ENCODE measurements around the gene RILPL1. TPM values are rescaled to one million over a fixed set of nuclear protein-coding genes. Genes with fewer than 3 reads are reported as not detected.

The RILPL1 gene, protein sequence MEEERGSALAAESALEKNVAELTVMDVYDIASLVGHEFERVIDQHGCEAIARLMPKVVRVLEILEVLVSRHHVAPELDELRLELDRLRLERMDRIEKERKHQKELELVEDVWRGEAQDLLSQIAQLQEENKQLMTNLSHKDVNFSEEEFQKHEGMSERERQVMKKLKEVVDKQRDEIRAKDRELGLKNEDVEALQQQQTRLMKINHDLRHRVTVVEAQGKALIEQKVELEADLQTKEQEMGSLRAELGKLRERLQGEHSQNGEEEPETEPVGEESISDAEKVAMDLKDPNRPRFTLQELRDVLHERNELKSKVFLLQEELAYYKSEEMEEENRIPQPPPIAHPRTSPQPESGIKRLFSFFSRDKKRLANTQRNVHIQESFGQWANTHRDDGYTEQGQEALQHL
- 9.9 to 13.5 TPM (median 12.4 TPM) in 5 replicates for total RNA-seq (2022; extraction: Qiagen RNA extraction)

GRCh38 chr12:123533672-123534643 is at the start of gene RILPL1:
TSS of gene RILPL1 (minus strand) at chr12:123533719. CDS start at chr12:123533482, 237 bp downstream.

GRCh38 chr12:123457980-123458779 is 75.3 kb downstream of the RILPL1 start, which contains the start of gene SNRNP35:
TSS of gene SNRNP35 (plus strand) at chr12:123458139. CDS start at chr12:123465541, 7,402 bp downstream.

DNA sequence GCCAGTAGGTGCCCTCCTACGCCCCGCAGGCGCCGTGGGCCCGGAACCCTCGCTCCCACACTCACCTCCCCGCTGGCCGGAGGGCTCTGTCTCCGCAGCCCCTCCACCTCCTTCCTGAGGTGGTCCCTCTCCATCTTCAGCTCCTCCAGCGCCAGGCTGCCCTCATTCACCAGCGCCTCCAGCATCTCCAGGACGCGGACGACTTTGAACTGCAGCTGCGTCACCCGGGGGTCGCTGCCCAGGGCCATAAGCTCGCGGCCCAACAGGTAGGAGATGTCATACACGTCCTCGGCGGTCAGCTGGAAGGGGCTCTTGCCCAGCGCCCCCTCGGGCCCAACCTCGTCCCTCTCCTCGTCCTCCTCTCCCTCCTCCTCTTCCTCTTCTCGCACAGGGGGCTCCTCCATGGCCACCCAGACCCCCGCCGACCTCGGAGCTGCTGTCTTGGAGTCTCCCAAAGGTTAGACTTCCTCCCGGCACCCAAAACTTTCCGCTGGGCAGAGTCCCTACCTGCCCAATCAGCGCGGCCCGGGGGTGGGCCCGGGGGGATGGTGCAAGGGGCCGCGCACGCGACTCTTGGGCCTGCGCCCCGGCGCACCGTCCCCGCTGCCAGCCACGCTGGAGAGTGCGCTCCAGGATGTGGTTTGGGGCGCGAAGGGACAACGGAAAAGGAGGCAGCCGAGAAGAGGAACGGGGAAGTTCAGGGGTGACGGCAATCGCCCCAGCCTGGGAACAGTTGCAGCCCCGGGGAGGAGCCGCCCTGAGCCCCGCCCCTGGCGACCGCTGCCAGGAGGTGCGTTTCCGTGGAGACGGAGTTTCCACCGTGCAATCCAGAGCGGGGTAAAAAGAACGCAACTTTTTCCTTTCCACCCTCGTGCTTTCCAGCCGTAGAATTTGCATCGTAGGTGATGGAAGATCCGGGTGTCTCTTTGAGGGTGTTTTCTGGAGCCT is 97.2 kb downstream of the RILPL1 start, which contains the start of gene RILPL2:
TSS of gene RILPL2 (minus strand) at position 668 of the 948 bp plus-strand sequence. CDS start at position 404, 264 bp downstream.

Other genes starting within 250 kb of the RILPL1 start
- gene SBNO1, start 168.9 kb downstream of the RILPL1 start, total RNA-seq (2022; extraction: Qiagen RNA extraction), result 16.5 to 25.4 TPM (median 21.1 TPM) in 5 replicates
- 49.4 to 56.5 TPM (median 54.1 TPM) in 5 replicates for gene KMT5A, start 149.6 kb downstream of the RILPL1 start, total RNA-seq (2022; extraction: Qiagen RNA extraction)
- 1.3 to 1.7 TPM (median 1.4 TPM) in 5 replicates for gene RILPL2, start 97.0 kb downstream of the RILPL1 start, total RNA-seq (2022; extraction: Qiagen RNA extraction)
- 17.2 to 19.5 TPM (median 18.8 TPM) in 5 replicates for gene SNRNP35, start 75.6 kb downstream of the RILPL1 start, total RNA-seq (2022; extraction: Qiagen RNA extraction)
- gene TMED2, start 50.8 kb upstream of the RILPL1 start, total RNA-seq (2022; extraction: Qiagen RNA extraction), result 169 to 188 TPM (median 183 TPM) in 5 replicates
- 26.3 to 30.2 TPM (median 28.7 TPM) in 5 replicates for gene DDX55, start 68.4 kb upstream of the RILPL1 start, total RNA-seq (2022; extraction: Qiagen RNA extraction)
- gene EIF2B1, start 100.0 kb upstream of the RILPL1 start, total RNA-seq (2022; extraction: Qiagen RNA extraction), result 30.2 to 40.3 TPM (median 32.7 TPM) in 5 replicates
- 23.9 to 50.5 TPM (median 26.1 TPM) in 5 replicates for gene GTF2H3, start 100.1 kb upstream of the RILPL1 start, total RNA-seq (2022; extraction: Qiagen RNA extraction)
- gene TCTN2, start 137.4 kb upstream of the RILPL1 start, total RNA-seq (2022; extraction: Qiagen RNA extraction), result 12.1 to 14.1 TPM (median 12.5 TPM) in 5 replicates
- 17.2 to 20.5 TPM (median 19.6 TPM) in 5 replicates for gene ATP6V0A2, start 178.6 kb upstream of the RILPL1 start, total RNA-seq (2022; extraction: Qiagen RNA extraction)
- gene DNAH10, start 228.6 kb upstream of the RILPL1 start, total RNA-seq (2022; extraction: Qiagen RNA extraction), result 0.17 to 0.29 TPM (median 0.27 TPM) in 5 replicates

Data from A549 treated with AZD2906 at 1 μM for 4 hours (cell line).